Measurements from ENCODE around the gene MPG. TPM values are rescaled to one million over a fixed set of nuclear protein-coding genes. Genes with fewer than 3 reads are reported as not detected.

Gene MPG
- polyA plus RNA-seq, 2 of the 4 experiments (the other 2 are of a cell fraction), result 25.5 to 54.3 TPM

GRCh38 chr16:117379-118365 is 39.6 kb downstream of the MPG start:
- Histone ChIP-seq H3K4me3 (no peak overlapping the region), H3K9me3 (no peaks in the 10 kb centered on the region), H3K4me2 (peak overlapping the region; percentile 16; the same call in 1 of the 3 replicates), H3K27ac (peak overlapping the region in 1 of 2 experiments; percentile 13; a peak in 1 of 6 replicates), H3K4me1 (peaks cover 29% of the 10 kb centered on the region)
- POLR2A ChIA-PET, result interaction anchor here (0.7 kb wide), 1 partner anchor 20 kb away, joined by 3 read pairs; no protein-coding TSS in a partner anchor
- TF ChIP-seq RAD21 (conservative IDR thresholded peaks at IDR 0.05 in 1 of 2, IDR thresholded peaks at IDR 0.05 in 1 of 2), result peak; percentile 57 to 58
- peak; percentile 75 for TF ChIP-seq SMC3 (IDR thresholded peaks at IDR 0.05)
- TF ChIP-seq MAX (IDR thresholded peaks at IDR 0.05), result 0 out of 2 replicates have a peak, but pooled peaks have one; percentile 23
- no peak for TF ChIP-seq ZFP36 (IDR thresholded peaks at IDR 0.05; ENCODE audit: borderline replicate concordance, partially characterized antibody)
- TF ChIP-seq CTCF (IDR thresholded peaks at IDR 0.05), result peak; percentile 65
- FAIRE-seq (no peak), ATAC-seq (peak; percentile 81 to 92; a peak in 5 of 6 replicates), DNase-seq (ENCODE audit: low read depth in 1 of 2, low spot score in 1 of 2) (peak; percentile 70 to 74)
- CTCF ChIA-PET, result interaction anchor here (0.6 to 4.8 kb wide), 31 partner anchors 8 to 298 kb away, joined by 3 to 52 read pairs (median 4); partner anchors contain the start of genes HBQ1 and RHBDF1
- 65% methylated on average over 16 of the region's 19 CpGs for WGBS (ENCODE audit: missing lambda C conversion rate)

GRCh38 chr16:118857-119256 is 40.8 kb downstream of the MPG start:
- Histone ChIP-seq H3K9me3 (no peaks in the 10 kb centered on the region), H3K4me2 (no peak overlapping the region), H3K4me3 (no peak overlapping the region), H3K27ac (no peak overlapping the region), H3K4me1 (peaks cover 17% of the 10 kb centered on the region)
- FAIRE-seq, result no peak
- CTCF ChIA-PET, result interaction anchor here (0.6 to 4.8 kb wide), 7 partner anchors 11 to 243 kb away, joined by 3 to 52 read pairs (median 14); partner anchors contain the start of genes HBQ1 and RHBDF1
- WGBS (ENCODE audit: missing lambda C conversion rate), result 100% methylated on average over 1 of the region's 2 CpGs
- POLR2A ChIA-PET, result no interaction called here
- no peak for DNase-seq (ENCODE audit: low read depth in 1 of 2, low spot score in 1 of 2)
- no peak for ATAC-seq
- TF ChIP-seq TFCP2L1 (CRISPR knock-in tag; IDR thresholded peaks at IDR 0.05) (no peak), NPAS2 (CRISPR knock-in tag; IDR thresholded peaks at IDR 0.05; ENCODE audit: borderline replicate concordance) (no peak), HDAC2 (IDR thresholded peaks at IDR 0.05) (no peak), HMGXB4 (CRISPR knock-in tag; IDR thresholded peaks at IDR 0.05; ENCODE audit: borderline replicate concordance) (no peak), JUN (IDR thresholded peaks at IDR 0.05) (no peak), RFX5 (IDR thresholded peaks at IDR 0.05) (no peak), POLR2A (IDR thresholded peaks at IDR 0.05; ENCODE audit: low read length) (no peak), ZSCAN20 (CRISPR knock-in tag; IDR thresholded peaks at IDR 0.05) (no peak), FOXS1 (CRISPR knock-in tag; IDR thresholded peaks at IDR 0.05) (no peak), ZC3H11A (IDR thresholded peaks at IDR 0.05) (no peak), PBX3 (IDR thresholded peaks at IDR 0.05) (no peak), BCL3 (IDR thresholded peaks at IDR 0.05) (no peak)
